Measurements from ENCODE around the gene FKBP5. TPM values are rescaled to one million over a fixed set of nuclear protein-coding genes. Genes with fewer than 3 reads are reported as not detected.

FKBP5 gene
- total and polyA plus RNA-seq, 2 of the 4 experiments (the other 2 are of a cell fraction): 6.8 to 7.0 TPM

DNA sequence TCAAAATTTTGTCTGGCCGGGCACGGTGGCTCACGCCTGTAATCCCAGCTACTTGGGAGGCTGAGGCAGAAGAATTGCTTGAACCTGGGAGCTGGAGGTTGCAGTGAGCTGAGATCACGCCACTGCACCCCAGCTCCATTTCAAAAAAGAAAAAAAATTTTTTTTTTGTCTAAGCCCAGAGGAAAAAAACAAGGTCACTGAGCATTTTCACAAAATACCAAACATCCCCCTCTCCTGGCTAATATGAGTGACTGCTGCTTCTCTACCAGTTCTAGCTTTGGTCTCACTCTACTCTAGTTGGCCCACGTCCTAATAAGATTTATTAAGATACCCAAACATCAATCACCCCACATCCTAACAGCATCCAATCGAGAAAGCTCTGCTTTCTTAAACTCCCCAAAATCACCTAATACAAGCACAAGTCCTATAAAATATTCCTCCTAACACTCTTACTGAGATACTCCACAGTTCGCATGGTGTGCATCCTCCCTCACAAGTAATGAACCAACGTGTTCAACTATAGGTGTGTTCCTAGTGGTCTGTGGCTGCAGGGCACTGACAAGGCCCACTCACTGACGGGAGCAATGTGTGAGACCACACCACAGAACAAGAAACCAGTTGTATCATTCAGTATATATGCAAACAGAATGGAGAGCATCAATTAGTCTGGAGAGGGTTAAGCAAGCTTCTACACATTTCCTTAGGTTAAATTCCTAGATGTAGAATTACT is 64.2 kb downstream of the FKBP5 start:
- Histone ChIP-seq H3K56ac (ENCODE audit: extremely low read depth, insufficient read depth, low read length) (no peak overlapping the region), H4K8ac (ENCODE audit: low read depth in 2 of 2, low read length in 2 of 2) (no peak overlapping the region), H3K4ac (ENCODE audit: low read depth, low read length) (no peak overlapping the region), H3K27me3 (ENCODE audit: control insufficient read depth, insufficient read depth, low read length) (no peaks in the 10 kb centered on the region), H4K91ac (ENCODE audit: insufficient read depth, low read depth, low read length) (no peak overlapping the region), H2AK9ac (replicated peaks; ENCODE audit: low read depth, low read length, poor library complexity) (no peak overlapping the region), H2BK20ac (ENCODE audit: low read depth, low read length) (no peak overlapping the region), H3K9me3 (ENCODE audit: control insufficient read depth, insufficient read depth, low read length) (no peaks in the 10 kb centered on the region), H3K27ac (ENCODE audit: insufficient read depth, low read length) (no peak overlapping the region), H3K4me2 (ENCODE audit: low read depth, low read length) (no peak overlapping the region), H2BK120ac (ENCODE audit: low read depth, low read length) (no peak overlapping the region), H2AFZ (replicated peaks; ENCODE audit: low read length, poor library complexity) (no peak overlapping the region), H3K23ac (ENCODE audit: low read depth, low read length) (no peak overlapping the region), H3K9ac (ENCODE audit: low read depth, low read length) (no peak overlapping the region), H3K18ac (ENCODE audit: low read depth, low read length) (no peak overlapping the region), H2BK5ac (ENCODE audit: low read depth, low read length, poor library complexity, severe bottlenecking) (no peak overlapping the region), H3K4me1 (ENCODE audit: control insufficient read depth, insufficient read depth, low read length) (no peaks in the 10 kb centered on the region), H4K20me1 (ENCODE audit: insufficient read depth, low read length) (no peaks in the 10 kb centered on the region), H4K5ac (ENCODE audit: low read depth, low read length) (no peak overlapping the region), H3K36me3 (ENCODE audit: control insufficient read depth, insufficient read depth, low read length) (no peaks in the 10 kb centered on the region), H3K9me1 (ENCODE audit: insufficient read depth, low read length) (0 out of 2 replicates have a peak, but pooled peaks cover 2% of the 10 kb centered on the region), H3K4me3 (ENCODE audit: insufficient read depth, low read depth, low read length) (no peak overlapping the region), H3K14ac (replicated peaks; ENCODE audit: low read depth, low read length) (no peak overlapping the region), H2BK15ac (ENCODE audit: low read depth, low read length) (no peak overlapping the region), H2AK5ac (ENCODE audit: low read depth, low read length) (no peak overlapping the region; the same call in 1 of the 2 replicates), H3K79me1 (ENCODE audit: low read depth in 1 of 2, low read length in 2 of 2) (no peaks in the 10 kb centered on the region)
- dilution Hi-C loops (cut with HindIII; ENCODE audit: low sequenced_read_pairs, unreplicated experiment) (no loop called here), intact Hi-C loops (cut with micrococcal nuclease) (loop anchor here (2.0 kb wide), 1 partner anchor 40 kb away; no protein-coding TSS in a partner anchor), in situ Hi-C loops (cut with MboI; ENCODE audit: low sequenced_read_pairs) (no loop called here)
- TF ChIP-seq, protein P1, sequence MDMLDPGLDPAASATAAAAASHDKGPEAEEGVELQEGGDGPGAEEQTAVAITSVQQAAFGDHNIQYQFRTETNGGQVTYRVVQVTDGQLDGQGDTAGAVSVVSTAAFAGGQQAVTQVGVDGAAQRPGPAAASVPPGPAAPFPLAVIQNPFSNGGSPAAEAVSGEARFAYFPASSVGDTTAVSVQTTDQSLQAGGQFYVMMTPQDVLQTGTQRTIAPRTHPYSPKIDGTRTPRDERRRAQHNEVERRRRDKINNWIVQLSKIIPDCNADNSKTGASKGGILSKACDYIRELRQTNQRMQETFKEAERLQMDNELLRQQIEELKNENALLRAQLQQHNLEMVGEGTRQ (IDR thresholded peaks at IDR 0.05; ENCODE audit: low read depth, low read length): no peak
- TF ChIP-seq RAD21 (IDR thresholded peaks at IDR 0.05; ENCODE audit: low read length) (peak; percentile 38; the same call in 1 of the 2 replicates), BHLHE40 (IDR thresholded peaks at IDR 0.05; ENCODE audit: low read depth, low read length) (no peak), RCOR1 (IDR thresholded peaks at IDR 0.05; ENCODE audit: insufficient replicate concordance, low read length) (no peak), SMC3 (IDR thresholded peaks at IDR 0.05; ENCODE audit: low read depth, low read length) (peak; percentile 41)
- TF ChIP-seq, protein P2, sequence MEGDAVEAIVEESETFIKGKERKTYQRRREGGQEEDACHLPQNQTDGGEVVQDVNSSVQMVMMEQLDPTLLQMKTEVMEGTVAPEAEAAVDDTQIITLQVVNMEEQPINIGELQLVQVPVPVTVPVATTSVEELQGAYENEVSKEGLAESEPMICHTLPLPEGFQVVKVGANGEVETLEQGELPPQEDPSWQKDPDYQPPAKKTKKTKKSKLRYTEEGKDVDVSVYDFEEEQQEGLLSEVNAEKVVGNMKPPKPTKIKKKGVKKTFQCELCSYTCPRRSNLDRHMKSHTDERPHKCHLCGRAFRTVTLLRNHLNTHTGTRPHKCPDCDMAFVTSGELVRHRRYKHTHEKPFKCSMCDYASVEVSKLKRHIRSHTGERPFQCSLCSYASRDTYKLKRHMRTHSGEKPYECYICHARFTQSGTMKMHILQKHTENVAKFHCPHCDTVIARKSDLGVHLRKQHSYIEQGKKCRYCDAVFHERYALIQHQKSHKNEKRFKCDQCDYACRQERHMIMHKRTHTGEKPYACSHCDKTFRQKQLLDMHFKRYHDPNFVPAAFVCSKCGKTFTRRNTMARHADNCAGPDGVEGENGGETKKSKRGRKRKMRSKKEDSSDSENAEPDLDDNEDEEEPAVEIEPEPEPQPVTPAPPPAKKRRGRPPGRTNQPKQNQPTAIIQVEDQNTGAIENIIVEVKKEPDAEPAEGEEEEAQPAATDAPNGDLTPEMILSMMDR (conservative IDR thresholded peaks at IDR 0.05; ENCODE audit: low read depth, low read length): peak; percentile 40
- ChIA-PET CTCF (interaction anchor here (0.8 to 1.5 kb wide), 3 partner anchors 33 to 112 kb away, joined by 5 read pairs; no protein-coding TSS in a partner anchor), POLR2A (ENCODE audit: unreplicated experiment) (no interaction called here)
- peak; percentile 27 for DNase-seq
- peak; percentile 44; the same call in 1 of the 2 replicates for ATAC-seq (ENCODE audit: low read depth)
- WGBS, 2 experiments (ENCODE audit: extremely low coverage in 2 of 2, insufficient read length in 1 of 2): no CpG with 5 or more reads among the region's 9 CpGs
- BruUV-seq (replicated peaks): no TSS peak
